ENCODE results near the gene MTCL1. TPM values are rescaled to one million over a fixed set of nuclear protein-coding genes. Genes with fewer than 3 reads are reported as not detected.

Gene MTCL1
- total and polyA plus RNA-seq, 2 experiments from 2014 or later, result 10.6 to 19.7 TPM

- H3K79me2 ChIP-seq, result peaks cover 8% of the 10 kb centered on the region
- 67% methylated on average over 2 of the region's 2 CpGs for WGBS (ENCODE audit: low lambda C conversion rate, missing lambda C conversion rate)
- no peak for DNase-seq (ENCODE audit: low spot score)
- H3K36me3 ChIP-seq (replicated peaks; ENCODE audit: insufficient read depth, low read depth), result no peaks in the 10 kb centered on the region
- H3K27me3 ChIP-seq, result no peaks in the 10 kb centered on the region
- peaks cover 17% of the 10 kb centered on the region for H3K4me1 ChIP-seq (ENCODE audit: insufficient read depth)
- no peak overlapping the region for H3K27ac ChIP-seq
- H3K4me2 ChIP-seq, result no peak overlapping the region
- no peaks in the 10 kb centered on the region for H3K9me3 ChIP-seq (ENCODE audit: low read depth)
- no peaks in the 10 kb centered on the region for H4K20me1 ChIP-seq (ENCODE audit: insufficient read depth, poor library complexity, severe bottlenecking)
- H2AFZ ChIP-seq, result no peak overlapping the region
- no peak overlapping the region for H3K4me3 ChIP-seq
- no peaks in the 10 kb centered on the region for H3K9me2 ChIP-seq (replicated peaks; ENCODE audit: insufficient read depth)
- TF ChIP-seq EZH2 (IDR thresholded peaks at IDR 0.05; ENCODE audit: borderline replicate concordance) (no peak), CTCF (IDR thresholded peaks at IDR 0.05; ENCODE audit: poor library complexity) (no peak), EZH2phosphoT487 (IDR thresholded peaks at IDR 0.05; ENCODE audit: low read depth, severe bottlenecking, unreplicated experiment) (no peak)
Measured at GRCh38 chr18:8735274-8735673, 29.9 kb downstream of the MTCL1 start.

- 82% methylated on average over 1 of the region's 1 CpG for WGBS (ENCODE audit: low lambda C conversion rate, missing lambda C conversion rate)
Measured at GRCh38 chr18:8741117-8741516, 35.8 kb downstream of the MTCL1 start.

GRCh38 chr18:8741532-8741931, 36.2 kb downstream of the MTCL1 start:
- no peak for DNase-seq (ENCODE audit: low spot score)
- Histone ChIP-seq H3K9me2 (replicated peaks; ENCODE audit: insufficient read depth) (no peaks in the 10 kb centered on the region), H4K20me1 (ENCODE audit: insufficient read depth, poor library complexity, severe bottlenecking) (no peaks in the 10 kb centered on the region), H2AFZ (no peak overlapping the region), H3K27ac (no peak overlapping the region), H3K9me3 (ENCODE audit: low read depth) (no peaks in the 10 kb centered on the region), H3K4me1 (ENCODE audit: insufficient read depth) (no peaks in the 10 kb centered on the region), H3K4me3 (no peak overlapping the region), H3K27me3 (no peaks in the 10 kb centered on the region), H3K79me2 (peaks cover 10% of the 10 kb centered on the region), H3K36me3 (replicated peaks; ENCODE audit: insufficient read depth, low read depth) (no peaks in the 10 kb centered on the region), H3K4me2 (no peak overlapping the region)
- no peak for TF ChIP-seq CTCF (IDR thresholded peaks at IDR 0.05; ENCODE audit: poor library complexity)
- no peak for TF ChIP-seq EZH2phosphoT487 (IDR thresholded peaks at IDR 0.05; ENCODE audit: low read depth, severe bottlenecking, unreplicated experiment)
- TF ChIP-seq EZH2 (IDR thresholded peaks at IDR 0.05; ENCODE audit: borderline replicate concordance), result no peak
- WGBS (ENCODE audit: low lambda C conversion rate, missing lambda C conversion rate), result 69% methylated on average over 7 of the region's 7 CpGs

More at GRCh38 chr18:8741117-8741516, 35.8 kb downstream of the MTCL1 start:
- H3K9me3 ChIP-seq (ENCODE audit: low read depth), result no peaks in the 10 kb centered on the region
- no peaks in the 10 kb centered on the region for H3K27me3 ChIP-seq
- H4K20me1 ChIP-seq (ENCODE audit: insufficient read depth, poor library complexity, severe bottlenecking), result no peaks in the 10 kb centered on the region
- no peak overlapping the region for H3K4me3 ChIP-seq
- no peak overlapping the region for H3K4me2 ChIP-seq
- H3K36me3 ChIP-seq (replicated peaks; ENCODE audit: insufficient read depth, low read depth), result no peaks in the 10 kb centered on the region
- TF ChIP-seq EZH2phosphoT487 (IDR thresholded peaks at IDR 0.05; ENCODE audit: low read depth, severe bottlenecking, unreplicated experiment) (no peak), CTCF (IDR thresholded peaks at IDR 0.05; ENCODE audit: poor library complexity) (no peak), EZH2 (IDR thresholded peaks at IDR 0.05; ENCODE audit: borderline replicate concordance) (no peak)
- H2AFZ ChIP-seq, result no peak overlapping the region
- DNase-seq (ENCODE audit: low spot score), result no peak
- H3K79me2 ChIP-seq, result peaks cover 10% of the 10 kb centered on the region
- no peak overlapping the region for H3K27ac ChIP-seq
- no peaks in the 10 kb centered on the region for H3K9me2 ChIP-seq (replicated peaks; ENCODE audit: insufficient read depth)
- no peaks in the 10 kb centered on the region for H3K4me1 ChIP-seq (ENCODE audit: insufficient read depth)

Data from hepatocyte (in vitro differentiated cells).